ENCODE data around the gene LGR4. TPM values are rescaled to one million over a fixed set of nuclear protein-coding genes. Genes with fewer than 3 reads are reported as not detected.

LGR4 gene
- total and polyA plus RNA-seq, 9 of the 15 experiments (the other 6 are each of a cell fraction or from before 2014, with no cell fraction given), result 0.94 to 10.1 (median 5.8) TPM

- TF ChIP-seq FOXJ2 (tag; IDR thresholded peaks at IDR 0.05) (peak; percentile 65; the same call in 1 of the 2 replicates), KDM5B (IDR thresholded peaks at IDR 0.05; ENCODE audit: insufficient replicate concordance, low read depth, low read length) (no peak), FOXK2 (conservative IDR thresholded peaks at IDR 0.05 in 1 of 2, IDR thresholded peaks at IDR 0.05 in 1 of 2; ENCODE audit: low read depth in 2 of 2) (0 out of 4 replicates have a peak, but pooled peaks of 1 of the 2 experiments have one; percentile 36), PKNOX1 (IDR thresholded peaks at IDR 0.05) (peak; percentile 7; the same call in 1 of the 2 replicates), ZNF318 (IDR thresholded peaks at IDR 0.05; ENCODE audit: borderline replicate concordance in 1 of 2, low read depth in 1 of 2) (peak in 1 of 2 experiments; percentile 92; a peak in 2 of 4 replicates), MCM2 (IDR thresholded peaks at IDR 0.05; ENCODE audit: low read depth) (no peak), EWSR1 (IDR thresholded peaks at IDR 0.05; ENCODE audit: borderline replicate concordance, low read depth, partially characterized antibody) (no peak), SOX6 (IDR thresholded peaks at IDR 0.05) (peak; percentile 42; the same call in 1 of the 2 replicates), CBFA2T3 (IDR thresholded peaks at IDR 0.05) (no peak), ELF1 (tag; IDR thresholded peaks at IDR 0.05) (0 out of 2 replicates have a peak, but pooled peaks have one; percentile 24), HNRNPH1 (optimal IDR thresholded peaks at IDR 0.05; ENCODE audit: low read depth, low read length) (no peak), MNT (conservative IDR thresholded peaks at IDR 0.05) (0 out of 4 replicates have a peak, but pooled peaks of 1 of the 2 experiments have one; percentile 23), ESRRA (IDR thresholded peaks at IDR 0.05; ENCODE audit: borderline replicate concordance, low read depth) (peak; percentile 56; the same call in 1 of the 2 replicates), JUN (IDR thresholded peaks at IDR 0.05; ENCODE audit: borderline replicate concordance, low read depth, low read length) (peak; percentile 64; the same call in 1 of the 2 replicates), JUN (CRISPR knock-in tag; IDR thresholded peaks at IDR 0.05; ENCODE audit: borderline replicate concordance) (no peak), ARID1B (IDR thresholded peaks at IDR 0.05) (peak; percentile 20; the same call in 1 of the 2 replicates)
Observed at GRCh38 chr11:27509908-27510307, 37.3 kb upstream of the LGR4 start (continued).
